Hindlimb muscle (tissue), 1 donor: ENCODE measurements around the gene GPX2. TPM values are rescaled to one million over a fixed set of nuclear protein-coding genes. Genes with fewer than 3 reads are reported as not detected.

Source experiments
- DNase-seq: peaks from one replicate; pipeline ENCODE4 v3.0.0-alpha.2; 2013
- polyA plus RNA-seq: library from polyadenylated mRNA; unstranded; fragments of 120-200 nt; gene quantifications from one replicate; pipeline ENCODE4 v1.2.1, GENCODE V29; 2013; ENCODE audit not compliant: insufficient read length

The GPX2 gene
- polyA plus RNA-seq: 0.67 TPM

DNA sequence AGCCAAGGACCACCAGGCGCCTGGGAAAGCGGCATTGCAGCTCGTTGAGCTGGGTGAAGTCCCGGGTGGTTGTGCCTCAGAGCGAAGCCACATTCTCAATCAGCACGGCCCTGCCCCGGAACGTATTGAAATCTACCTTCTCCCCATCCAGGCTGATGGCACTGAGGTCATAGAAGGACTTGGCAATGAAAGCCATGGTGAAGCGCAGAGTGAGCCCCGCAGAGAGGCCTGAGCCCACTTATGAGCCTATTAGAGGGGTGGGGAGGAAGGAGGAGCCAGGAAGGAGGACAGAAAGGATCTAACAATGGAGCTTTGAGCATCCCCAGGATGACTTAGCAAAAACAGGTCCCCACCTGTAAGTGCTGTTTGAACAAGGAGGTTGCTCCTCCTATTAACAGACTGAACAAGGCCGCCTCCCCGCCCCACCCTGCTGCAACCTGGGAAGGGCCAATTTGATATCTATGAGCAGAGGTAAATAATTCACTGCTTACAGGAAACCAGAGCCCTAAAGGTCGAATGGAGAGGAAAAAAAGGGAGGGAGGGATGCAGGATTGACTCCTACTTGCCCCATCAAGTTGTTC is at the start of gene GPX2:
GPX2 (minus strand) TSS at position 215 of the 581 bp plus-strand sequence; CDS start at position 196, 19 bp downstream.
- DNase-seq: no peak

DNA sequence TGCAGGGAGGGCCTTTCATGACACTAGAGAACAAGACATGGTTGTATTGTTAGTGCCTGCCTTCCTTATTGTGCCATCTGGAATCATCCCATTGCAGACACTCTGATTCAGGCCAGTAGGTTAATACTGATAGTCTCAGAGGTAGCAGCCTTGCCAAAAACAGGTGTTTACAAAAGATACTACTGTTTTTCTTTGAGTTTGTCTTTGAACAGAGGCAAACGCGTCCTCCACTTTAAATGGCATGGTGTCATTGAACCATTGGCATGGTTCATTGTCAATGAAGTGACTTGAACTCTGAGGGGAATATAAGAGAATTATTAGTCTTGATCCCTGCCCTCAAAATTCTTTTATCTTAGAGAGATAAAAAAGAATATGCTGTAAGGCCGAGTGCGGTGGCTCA is 48.4 kb upstream of the GPX2 start:
- DNase-seq: no peak

- DNase-seq: no peak
Observed at GRCh38 chr14:64990296-64990695, 47.8 kb upstream of the GPX2 start.

GRCh38 chr14:64987438-64987767 is 44.9 kb upstream of the GPX2 start:
- no peak for DNase-seq

GRCh38 chr14:64986648-64987437 is 44.3 kb upstream of the GPX2 start, which contains the start of gene FNTB:
TSS of gene FNTB (plus strand) at chr14:64986895. CDS start at chr14:64986954, 59 bp downstream.
- peak; percentile 96 for DNase-seq

DNA sequence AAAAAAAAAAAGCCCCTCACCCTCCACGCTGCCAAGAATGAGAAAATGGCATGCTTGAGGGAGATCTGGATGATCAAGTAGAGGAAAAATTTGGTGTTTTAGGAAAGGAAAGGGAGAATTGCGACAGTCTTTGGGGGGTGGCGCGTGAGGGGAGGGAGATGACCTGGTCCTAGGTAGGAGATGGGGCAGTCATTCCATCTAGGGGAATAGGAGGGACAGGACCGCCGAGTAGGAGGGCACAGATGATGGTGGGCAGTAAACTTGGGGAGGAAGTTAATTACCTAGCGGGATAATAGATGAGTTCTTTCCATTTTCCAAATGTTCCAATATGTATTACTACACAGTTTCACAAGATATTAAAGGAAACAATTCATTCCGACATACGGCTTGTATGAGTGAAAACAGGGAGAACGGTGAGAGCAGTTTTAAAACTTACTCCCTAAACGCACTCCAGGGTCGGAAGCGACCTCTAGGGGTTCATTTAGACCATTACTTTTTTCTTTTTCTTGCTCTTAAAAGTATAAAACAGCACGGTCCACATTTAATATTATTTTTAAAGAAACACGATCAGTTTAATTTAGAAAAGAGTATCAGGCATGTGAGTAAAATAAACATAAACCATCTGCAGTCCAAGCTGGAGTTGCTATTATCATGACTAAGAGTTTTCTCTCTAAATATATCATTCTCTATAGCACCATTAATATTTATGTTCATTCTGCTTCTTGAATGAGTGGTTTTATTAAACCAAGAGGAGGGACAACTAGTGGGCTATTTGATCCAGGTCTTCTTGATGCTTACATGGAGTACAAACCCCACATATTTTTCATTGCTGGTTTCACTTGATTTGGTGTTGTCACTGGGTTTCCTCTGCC is 41.1 kb upstream of the GPX2 start:
- DNase-seq: no peak

GRCh38 chr14:64979336-64980074 is 37.0 kb upstream of the GPX2 start:
- no peak for DNase-seq

- no peak for DNase-seq
Observed at GRCh38 chr14:64974563-64974962, 32.0 kb upstream of the GPX2 start.

- DNase-seq: no peak
Observed at GRCh38 chr14:64973826-64974225, 31.3 kb upstream of the GPX2 start.

GRCh38 chr14:64973026-64973442 is 30.5 kb upstream of the GPX2 start:
- DNase-seq: no peak

- DNase-seq: peak; percentile 58
Observed at GRCh38 chr14:64971943-64972791, 29.6 kb upstream of the GPX2 start, which contains the start of gene RAB15. TSS of gene RAB15 (minus strand) at chr14:64972336. CDS start at chr14:64972076, 260 bp downstream.

DNA sequence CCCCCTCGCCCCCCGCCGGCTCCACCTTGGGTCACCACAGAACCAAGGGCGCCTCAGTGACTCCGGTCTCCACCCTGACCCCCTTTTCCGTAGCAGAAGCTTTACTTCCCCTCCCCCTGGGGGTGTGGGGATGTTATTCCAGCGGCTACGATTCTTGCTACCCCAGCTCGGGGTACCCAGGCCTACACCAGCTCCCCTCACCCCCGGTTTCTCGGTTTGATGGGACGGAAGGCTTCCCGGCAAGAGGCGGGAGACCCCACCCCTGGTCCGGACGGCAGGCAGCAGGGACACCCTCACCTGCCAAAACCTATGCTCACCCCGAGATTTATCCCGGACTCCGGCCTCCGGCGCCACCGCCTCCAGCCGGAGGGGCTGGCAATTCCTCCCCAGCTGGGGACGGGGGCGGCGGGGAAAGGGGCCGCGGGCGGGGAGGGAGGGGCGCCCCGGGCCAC is 29.0 kb upstream of the GPX2 start:
- no peak for DNase-seq

DNA sequence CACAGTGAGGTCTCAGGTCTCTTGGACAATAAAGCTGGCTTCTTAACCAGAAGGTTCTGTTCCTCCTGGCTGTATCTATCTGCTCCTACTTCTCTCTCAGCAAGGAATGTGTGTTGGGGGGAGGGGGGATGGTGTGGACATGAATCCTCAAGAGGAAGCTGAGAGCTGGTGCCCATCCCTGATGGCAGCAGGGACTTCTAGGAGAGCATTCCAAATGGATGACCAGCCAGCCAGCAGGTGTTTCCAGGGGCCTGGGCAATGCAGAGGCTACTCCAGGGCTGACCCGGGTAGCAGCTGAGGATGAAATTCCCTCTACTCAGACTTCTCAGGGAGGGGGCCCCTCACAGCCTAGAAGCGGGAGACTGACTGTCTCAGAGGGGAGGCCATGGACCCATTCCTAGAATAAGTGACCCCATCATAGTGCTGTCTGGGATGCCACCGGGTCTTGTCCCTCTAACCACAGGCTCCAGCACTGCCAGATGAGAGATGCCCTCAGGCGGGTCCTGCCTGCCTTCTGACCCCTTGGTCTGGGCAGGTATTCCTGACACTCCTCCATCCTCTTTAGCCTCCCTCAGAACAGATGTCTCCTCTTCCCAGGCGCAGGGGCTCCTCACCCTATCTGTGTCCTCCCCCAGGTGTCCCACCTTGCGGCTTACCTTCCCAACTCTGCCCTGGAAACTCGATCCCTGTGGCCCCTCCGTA is 28.4 kb upstream of the GPX2 start:
- DNase-seq: no peak

- no peak for DNase-seq
Observed at GRCh38 chr14:64970041-64970440, 27.5 kb upstream of the GPX2 start.

DNA sequence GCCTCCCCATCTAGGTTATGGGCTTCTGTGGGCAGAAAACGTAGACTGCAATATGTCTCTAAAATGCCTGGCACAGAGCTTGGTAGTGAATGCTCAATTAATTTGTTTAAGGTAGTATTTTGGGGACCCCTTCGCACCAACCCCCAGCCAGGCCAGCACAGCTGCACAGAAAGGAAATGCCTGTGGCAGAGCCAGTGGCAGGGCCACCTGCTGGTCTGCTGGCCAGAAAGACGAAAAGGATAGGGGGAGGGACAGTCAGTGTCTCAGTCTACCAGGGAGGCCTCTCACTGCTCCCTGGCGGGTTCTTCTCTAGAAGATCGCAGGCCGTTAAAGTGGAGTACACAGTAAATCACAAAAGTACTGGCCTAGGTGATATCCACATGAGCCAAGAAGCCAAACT is 26.1 kb upstream of the GPX2 start:
- no peak for DNase-seq

DNA sequence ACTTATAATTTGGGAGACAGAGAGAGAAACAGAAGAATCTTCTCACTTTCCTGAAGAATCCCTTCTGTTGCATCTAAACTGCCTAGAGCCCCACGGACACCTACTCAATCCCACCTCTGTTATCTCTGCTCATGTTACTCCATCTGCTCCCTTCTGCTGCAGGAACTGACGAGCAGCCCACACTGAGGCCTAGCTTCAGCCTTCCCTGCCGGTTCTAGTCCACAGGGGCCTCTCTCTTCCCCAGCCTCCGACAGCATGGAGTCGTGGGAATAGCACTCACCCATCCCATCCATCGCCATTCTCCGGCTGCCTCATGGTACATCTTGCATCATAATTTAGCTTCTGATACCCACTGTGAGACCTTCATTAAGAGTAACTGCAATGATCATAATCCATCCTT is 25.6 kb upstream of the GPX2 start:
- DNase-seq: no peak

DNA sequence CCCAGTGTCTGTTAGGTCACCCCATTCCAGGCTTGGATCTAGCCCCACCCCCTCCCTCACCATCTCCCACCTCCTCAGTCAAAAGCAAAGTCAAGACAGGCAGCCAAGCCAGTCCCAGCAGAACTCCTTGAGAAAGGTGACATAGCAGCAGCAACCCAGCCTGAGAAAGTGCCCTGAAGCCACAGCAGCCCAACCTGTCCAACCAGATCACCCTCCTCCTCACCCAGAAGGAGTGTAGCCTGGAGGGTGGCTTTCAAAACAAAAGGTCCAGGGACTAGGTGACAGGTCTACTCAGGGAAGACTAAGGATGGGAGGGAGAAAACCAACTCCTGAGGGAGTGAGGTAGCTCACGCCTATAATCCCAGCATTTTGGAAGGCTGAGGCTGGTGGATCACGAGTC is 24.4 kb upstream of the GPX2 start:
- DNase-seq: no peak

GRCh38 chr14:64965356-64966000 is 22.9 kb upstream of the GPX2 start:
- DNase-seq: no peak

DNA sequence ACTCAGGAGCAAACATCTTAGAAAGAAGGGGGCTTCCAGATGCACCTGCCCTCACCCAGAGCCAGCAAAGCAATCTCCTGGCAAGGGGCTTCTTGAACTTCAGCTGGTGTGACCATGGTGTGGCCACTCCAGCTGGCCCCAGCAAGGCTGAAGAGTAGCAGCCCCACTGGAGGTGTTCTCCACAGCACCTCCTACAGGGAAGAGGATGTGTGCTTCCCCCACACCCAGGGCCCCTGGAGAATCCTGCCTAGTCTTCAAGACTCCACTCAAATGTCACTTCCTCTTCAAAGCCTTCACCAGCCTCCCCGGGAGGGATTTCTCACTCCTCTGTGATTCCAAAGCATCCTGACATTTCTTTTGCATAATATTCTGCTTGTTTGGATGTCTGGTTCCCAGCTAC is 21.1 kb upstream of the GPX2 start:
- no peak for DNase-seq

DNA sequence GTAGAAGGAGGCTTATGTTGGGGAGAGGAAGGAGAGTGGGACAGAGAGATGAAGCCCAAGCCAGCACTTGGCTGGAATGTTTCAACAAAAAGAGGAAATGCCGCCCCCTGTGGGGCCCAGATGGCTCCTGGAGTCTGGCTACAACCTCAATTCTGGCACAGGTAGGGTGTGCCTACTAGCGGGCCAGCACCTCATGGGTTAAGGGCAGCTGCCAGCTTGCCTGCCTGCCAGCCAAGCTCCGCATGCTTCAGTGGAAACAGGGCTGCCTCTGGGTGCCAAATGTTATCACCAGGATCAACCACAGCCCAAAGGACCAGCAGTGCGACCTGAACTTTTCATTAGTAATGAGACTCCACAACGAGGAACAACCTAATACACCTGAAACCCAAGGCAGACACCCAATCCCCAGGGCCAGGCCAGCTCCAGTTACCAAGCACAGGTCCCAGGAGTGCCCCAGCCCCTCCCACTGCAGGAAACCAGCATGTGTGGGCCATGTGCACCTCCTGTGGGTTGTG is 18.3 kb upstream of the GPX2 start:
- DNase-seq: no peak
